ENCODE measurements around the gene CAVIN4.

GRCh38 chr9:100619194-100619593 is 41.3 kb downstream of the CAVIN4 start:
- TF ChIP-seq POLR2AphosphoS5 (IDR thresholded peaks at IDR 0.05; ENCODE audit: borderline replicate concordance, low read depth, low read length) (no peak), EZH2 (IDR thresholded peaks at IDR 0.05) (no peak)
